ENCODE data around the gene HDAC7. TPM values are rescaled to one million over a fixed set of nuclear protein-coding genes. Genes with fewer than 3 reads are reported as not detected.

Gene HDAC7
- total and polyA plus RNA-seq, 2 of the 13 experiments (the other 11 are each of a cell fraction or from before 2014, with no cell fraction given): 4.6 to 10.8 TPM

DNA sequence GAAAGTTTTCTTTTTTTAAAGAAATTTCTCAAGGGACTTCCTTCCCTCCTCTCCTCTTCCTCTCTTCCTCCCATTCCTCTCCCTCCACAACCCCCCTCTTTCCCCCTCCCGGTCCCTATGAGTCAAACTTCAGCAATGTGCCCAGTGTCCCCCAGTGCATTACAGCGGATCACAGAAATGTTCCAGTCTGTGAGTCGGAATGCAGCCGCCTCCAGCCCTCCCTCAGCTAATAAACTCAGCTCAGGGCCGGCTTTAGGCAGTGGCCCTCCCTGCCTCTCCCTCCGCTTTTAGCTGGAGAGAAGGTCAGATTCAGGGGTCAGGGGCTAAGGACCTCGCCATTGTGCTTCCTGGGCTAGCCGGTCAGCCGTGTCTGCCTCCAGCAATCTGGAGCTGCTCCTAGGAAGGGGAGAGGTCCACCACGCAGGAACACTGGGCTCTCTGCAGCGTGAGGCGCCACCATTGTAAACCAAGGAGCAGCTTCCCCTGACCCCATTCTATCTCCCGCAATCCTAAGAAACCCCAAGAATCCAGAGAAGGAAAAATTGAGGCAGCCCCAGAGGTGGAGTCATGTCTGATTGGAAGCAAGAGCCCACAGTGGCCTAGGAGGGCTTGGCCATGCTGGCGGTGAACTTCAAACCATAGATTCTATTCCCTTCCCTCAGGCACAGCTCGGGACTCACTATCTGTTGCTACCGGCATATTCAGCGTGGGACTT, 1.1 kb upstream of the HDAC7 start (continued):
- TF ChIP-seq LCORL (IDR thresholded peaks at IDR 0.05) (no peak), LCORL (CRISPR knock-in tag; IDR thresholded peaks at IDR 0.05) (peak; percentile 47; the same call in 1 of the 2 replicates), HOXA5 (CRISPR knock-in tag; IDR thresholded peaks at IDR 0.05) (no peak), GPN1 (CRISPR knock-in tag; IDR thresholded peaks at IDR 0.05; ENCODE audit: borderline replicate concordance) (no peak), ZNF883 (CRISPR knock-in tag; IDR thresholded peaks at IDR 0.05; ENCODE audit: not compliant biosample characterization) (no peak), ZNF556 (CRISPR knock-in tag; IDR thresholded peaks at IDR 0.05; ENCODE audit: borderline replicate concordance) (0 out of 2 replicates have a peak, but pooled peaks have one; percentile 10), ZNF850 (CRISPR knock-in tag; conservative IDR thresholded peaks at IDR 0.05) (no peak), RXRB (CRISPR knock-in tag; IDR thresholded peaks at IDR 0.05; ENCODE audit: borderline replicate concordance) (no peak), PRPF4 (IDR thresholded peaks at IDR 0.05; ENCODE audit: low read depth, low read length, poor library complexity, severe bottlenecking) (no peak), NFIC (IDR thresholded peaks at IDR 0.05; ENCODE audit: low read length) (no peak), SCMH1 (CRISPR knock-in tag; IDR thresholded peaks at IDR 0.05; ENCODE audit: borderline replicate concordance) (no peak), NRL (CRISPR knock-in tag; IDR thresholded peaks at IDR 0.05; ENCODE audit: borderline replicate concordance) (no peak), SIN3A (IDR thresholded peaks at IDR 0.05; ENCODE audit: borderline replicate concordance, low read depth, low read length) (no peak), NCOA2 (CRISPR knock-in tag; IDR thresholded peaks at IDR 0.05) (no peak), ZNF296 (CRISPR knock-in tag; conservative IDR thresholded peaks at IDR 0.05) (no peak)
- TF ChIP-seq, protein P1, sequence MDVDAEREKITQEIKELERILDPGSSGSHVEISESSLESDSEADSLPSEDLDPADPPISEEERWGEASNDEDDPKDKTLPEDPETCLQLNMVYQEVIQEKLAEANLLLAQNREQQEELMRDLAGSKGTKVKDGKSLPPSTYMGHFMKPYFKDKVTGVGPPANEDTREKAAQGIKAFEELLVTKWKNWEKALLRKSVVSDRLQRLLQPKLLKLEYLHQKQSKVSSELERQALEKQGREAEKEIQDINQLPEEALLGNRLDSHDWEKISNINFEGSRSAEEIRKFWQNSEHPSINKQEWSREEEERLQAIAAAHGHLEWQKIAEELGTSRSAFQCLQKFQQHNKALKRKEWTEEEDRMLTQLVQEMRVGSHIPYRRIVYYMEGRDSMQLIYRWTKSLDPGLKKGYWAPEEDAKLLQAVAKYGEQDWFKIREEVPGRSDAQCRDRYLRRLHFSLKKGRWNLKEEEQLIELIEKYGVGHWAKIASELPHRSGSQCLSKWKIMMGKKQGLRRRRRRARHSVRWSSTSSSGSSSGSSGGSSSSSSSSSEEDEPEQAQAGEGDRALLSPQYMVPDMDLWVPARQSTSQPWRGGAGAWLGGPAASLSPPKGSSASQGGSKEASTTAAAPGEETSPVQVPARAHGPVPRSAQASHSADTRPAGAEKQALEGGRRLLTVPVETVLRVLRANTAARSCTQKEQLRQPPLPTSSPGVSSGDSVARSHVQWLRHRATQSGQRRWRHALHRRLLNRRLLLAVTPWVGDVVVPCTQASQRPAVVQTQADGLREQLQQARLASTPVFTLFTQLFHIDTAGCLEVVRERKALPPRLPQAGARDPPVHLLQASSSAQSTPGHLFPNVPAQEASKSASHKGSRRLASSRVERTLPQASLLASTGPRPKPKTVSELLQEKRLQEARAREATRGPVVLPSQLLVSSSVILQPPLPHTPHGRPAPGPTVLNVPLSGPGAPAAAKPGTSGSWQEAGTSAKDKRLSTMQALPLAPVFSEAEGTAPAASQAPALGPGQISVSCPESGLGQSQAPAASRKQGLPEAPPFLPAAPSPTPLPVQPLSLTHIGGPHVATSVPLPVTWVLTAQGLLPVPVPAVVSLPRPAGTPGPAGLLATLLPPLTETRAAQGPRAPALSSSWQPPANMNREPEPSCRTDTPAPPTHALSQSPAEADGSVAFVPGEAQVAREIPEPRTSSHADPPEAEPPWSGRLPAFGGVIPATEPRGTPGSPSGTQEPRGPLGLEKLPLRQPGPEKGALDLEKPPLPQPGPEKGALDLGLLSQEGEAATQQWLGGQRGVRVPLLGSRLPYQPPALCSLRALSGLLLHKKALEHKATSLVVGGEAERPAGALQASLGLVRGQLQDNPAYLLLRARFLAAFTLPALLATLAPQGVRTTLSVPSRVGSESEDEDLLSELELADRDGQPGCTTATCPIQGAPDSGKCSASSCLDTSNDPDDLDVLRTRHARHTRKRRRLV (CRISPR knock-in tag; IDR thresholded peaks at IDR 0.05): no peak
- TF ChIP-seq, protein P2, sequence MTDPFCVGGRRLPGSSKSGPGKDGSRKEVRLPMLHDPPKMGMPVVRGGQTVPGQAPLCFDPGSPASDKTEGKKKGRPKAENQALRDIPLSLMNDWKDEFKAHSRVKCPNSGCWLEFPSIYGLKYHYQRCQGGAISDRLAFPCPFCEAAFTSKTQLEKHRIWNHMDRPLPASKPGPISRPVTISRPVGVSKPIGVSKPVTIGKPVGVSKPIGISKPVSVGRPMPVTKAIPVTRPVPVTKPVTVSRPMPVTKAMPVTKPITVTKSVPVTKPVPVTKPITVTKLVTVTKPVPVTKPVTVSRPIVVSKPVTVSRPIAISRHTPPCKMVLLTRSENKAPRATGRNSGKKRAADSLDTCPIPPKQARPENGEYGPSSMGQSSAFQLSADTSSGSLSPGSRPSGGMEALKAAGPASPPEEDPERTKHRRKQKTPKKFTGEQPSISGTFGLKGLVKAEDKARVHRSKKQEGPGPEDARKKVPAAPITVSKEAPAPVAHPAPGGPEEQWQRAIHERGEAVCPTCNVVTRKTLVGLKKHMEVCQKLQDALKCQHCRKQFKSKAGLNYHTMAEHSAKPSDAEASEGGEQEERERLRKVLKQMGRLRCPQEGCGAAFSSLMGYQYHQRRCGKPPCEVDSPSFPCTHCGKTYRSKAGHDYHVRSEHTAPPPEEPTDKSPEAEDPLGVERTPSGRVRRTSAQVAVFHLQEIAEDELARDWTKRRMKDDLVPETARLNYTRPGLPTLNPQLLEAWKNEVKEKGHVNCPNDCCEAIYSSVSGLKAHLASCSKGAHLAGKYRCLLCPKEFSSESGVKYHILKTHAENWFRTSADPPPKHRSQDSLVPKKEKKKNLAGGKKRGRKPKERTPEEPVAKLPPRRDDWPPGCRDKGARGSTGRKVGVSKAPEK (CRISPR knock-in tag; IDR thresholded peaks at IDR 0.05; ENCODE audit: borderline replicate concordance): no peak
- TF ChIP-seq, protein P3, sequence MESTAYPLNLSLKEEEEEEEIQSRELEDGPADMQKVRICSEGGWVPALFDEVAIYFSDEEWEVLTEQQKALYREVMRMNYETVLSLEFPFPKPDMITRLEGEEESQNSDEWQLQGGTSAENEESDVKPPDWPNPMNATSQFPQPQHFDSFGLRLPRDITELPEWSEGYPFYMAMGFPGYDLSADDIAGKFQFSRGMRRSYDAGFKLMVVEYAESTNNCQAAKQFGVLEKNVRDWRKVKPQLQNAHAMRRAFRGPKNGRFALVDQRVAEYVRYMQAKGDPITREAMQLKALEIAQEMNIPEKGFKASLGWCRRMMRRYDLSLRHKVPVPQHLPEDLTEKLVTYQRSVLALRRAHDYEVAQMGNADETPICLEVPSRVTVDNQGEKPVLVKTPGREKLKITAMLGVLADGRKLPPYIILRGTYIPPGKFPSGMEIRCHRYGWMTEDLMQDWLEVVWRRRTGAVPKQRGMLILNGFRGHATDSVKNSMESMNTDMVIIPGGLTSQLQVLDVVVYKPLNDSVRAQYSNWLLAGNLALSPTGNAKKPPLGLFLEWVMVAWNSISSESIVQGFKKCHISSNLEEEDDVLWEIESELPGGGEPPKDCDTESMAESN (CRISPR knock-in tag; conservative IDR thresholded peaks at IDR 0.05): no peak
- TF ChIP-seq, protein P4, sequence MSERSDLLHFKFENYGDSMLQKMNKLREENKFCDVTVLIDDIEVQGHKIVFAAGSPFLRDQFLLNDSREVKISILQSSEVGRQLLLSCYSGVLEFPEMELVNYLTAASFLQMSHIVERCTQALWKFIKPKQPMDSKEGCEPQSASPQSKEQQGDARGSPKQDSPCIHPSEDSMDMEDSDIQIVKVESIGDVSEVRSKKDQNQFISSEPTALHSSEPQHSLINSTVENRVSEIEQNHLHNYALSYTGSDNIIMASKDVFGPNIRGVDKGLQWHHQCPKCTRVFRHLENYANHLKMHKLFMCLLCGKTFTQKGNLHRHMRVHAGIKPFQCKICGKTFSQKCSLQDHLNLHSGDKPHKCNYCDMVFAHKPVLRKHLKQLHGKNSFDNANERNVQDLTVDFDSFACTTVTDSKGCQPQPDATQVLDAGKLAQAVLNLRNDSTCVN (CRISPR knock-in tag; IDR thresholded peaks at IDR 0.05; ENCODE audit: borderline replicate concordance): no peak

Measured in HepG2 (cell line).